ENCODE measurements around the gene LAIR2. TPM values are rescaled to one million over a fixed set of nuclear protein-coding genes. Genes with fewer than 3 reads are reported as not detected.

Gene LAIR2
- total and polyA plus RNA-seq, 10 of the 15 experiments (the other 5 are each of a cell fraction or from before 2014, with no cell fraction given): not detected

DNA sequence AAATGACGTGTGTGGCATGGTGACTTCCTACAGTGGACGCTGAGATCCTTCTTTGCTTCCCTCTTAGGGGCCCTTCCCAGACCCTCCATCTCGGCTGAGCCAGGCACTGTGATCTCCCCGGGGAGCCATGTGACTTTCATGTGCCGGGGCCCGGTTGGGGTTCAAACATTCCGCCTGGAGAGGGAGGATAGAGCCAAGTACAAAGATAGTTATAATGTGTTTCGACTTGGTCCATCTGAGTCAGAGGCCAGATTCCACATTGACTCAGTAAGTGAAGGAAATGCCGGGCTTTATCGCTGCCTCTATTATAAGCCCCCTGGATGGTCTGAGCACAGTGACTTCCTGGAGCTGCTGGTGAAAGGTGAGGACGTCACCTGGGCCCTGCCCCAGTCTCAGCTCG is 5.2 kb downstream of the LAIR2 start:
- Histone ChIP-seq H3K9ac (ENCODE audit: control insufficient read depth, insufficient read depth, low read length) (no peak overlapping the region), H3K9me3 (replicated peaks; ENCODE audit: control insufficient read depth, insufficient read depth, low read length) (no peaks in the 10 kb centered on the region; the same call in 2 of the 3 replicates), H3K36me3 (ENCODE audit: control insufficient read depth in 2 of 2, insufficient read depth in 2 of 2, low read length in 1 of 2) (no peaks in the 10 kb centered on the region), H3K27ac (ENCODE audit: control insufficient read depth, insufficient read depth) (no peak overlapping the region), H2AFZ (ENCODE audit: control insufficient read depth, low read depth, low read length) (no peak overlapping the region), H3K79me2 (ENCODE audit: control insufficient read depth, insufficient read depth, low read length) (no peaks in the 10 kb centered on the region), H4K20me1 (ENCODE audit: control insufficient read depth, insufficient read depth) (no peaks in the 10 kb centered on the region), H3K27me3 (replicated peaks in 1 of 2; ENCODE audit: control insufficient read depth in 2 of 2, insufficient read depth in 2 of 2, low read length in 1 of 2) (no peaks in the 10 kb centered on the region), H3K4me1 (ENCODE audit: control insufficient read depth, insufficient read depth, low read length) (peaks cover 8% of the 10 kb centered on the region), H3K4me3 (no peak overlapping the region), H3K4me2 (ENCODE audit: control insufficient read depth, insufficient read depth) (no peak overlapping the region)
- in situ Hi-C loops (cut with MboI): no loop called here
- FAIRE-seq: no peak
- intact Hi-C loops (cut with micrococcal nuclease; ENCODE audit: unreplicated experiment): no loop called here
- BruUV-seq (replicated peaks): no TSS peak
- ChIA-PET POLR2A (no interaction called here), RAD21 (ENCODE audit: unreplicated experiment) (no interaction called here), CTCF (interaction anchor here (0.6 to 1.2 kb wide), 3 partner anchors 10 to 167 kb away, joined by 3 to 4 read pairs (median 3); no protein-coding TSS in a partner anchor), SMC1A (ENCODE audit: uncharacterized antibody, unreplicated experiment) (no interaction called here)
- DNase-seq (ENCODE audit: low read depth, low spot score): no peak
- TF ChIP-seq EGR1 (IDR thresholded peaks at IDR 0.05; ENCODE audit: borderline replicate concordance in 1 of 2, low read depth in 2 of 2, low read length in 2 of 2) (no peak), TCF12 (IDR thresholded peaks at IDR 0.05; ENCODE audit: low read depth, low read length) (no peak), SMAD1 (IDR thresholded peaks at IDR 0.05; ENCODE audit: low read depth, partially characterized antibody) (no peak), GATAD2B (conservative IDR thresholded peaks at IDR 0.05; ENCODE audit: low read depth) (no peak), BACH1 (IDR thresholded peaks at IDR 0.05; ENCODE audit: borderline replicate concordance) (no peak), IKZF1 (conservative IDR thresholded peaks at IDR 0.05) (no peak), MTA2 (IDR thresholded peaks at IDR 0.05; ENCODE audit: low read depth) (no peak), WRNIP1 (IDR thresholded peaks at IDR 0.05; ENCODE audit: borderline replicate concordance, low read depth, low read length) (no peak), SIX5 (IDR thresholded peaks at IDR 0.05; ENCODE audit: low read depth, low read length, severe bottlenecking) (no peak)
- TF ChIP-seq, protein P1, sequence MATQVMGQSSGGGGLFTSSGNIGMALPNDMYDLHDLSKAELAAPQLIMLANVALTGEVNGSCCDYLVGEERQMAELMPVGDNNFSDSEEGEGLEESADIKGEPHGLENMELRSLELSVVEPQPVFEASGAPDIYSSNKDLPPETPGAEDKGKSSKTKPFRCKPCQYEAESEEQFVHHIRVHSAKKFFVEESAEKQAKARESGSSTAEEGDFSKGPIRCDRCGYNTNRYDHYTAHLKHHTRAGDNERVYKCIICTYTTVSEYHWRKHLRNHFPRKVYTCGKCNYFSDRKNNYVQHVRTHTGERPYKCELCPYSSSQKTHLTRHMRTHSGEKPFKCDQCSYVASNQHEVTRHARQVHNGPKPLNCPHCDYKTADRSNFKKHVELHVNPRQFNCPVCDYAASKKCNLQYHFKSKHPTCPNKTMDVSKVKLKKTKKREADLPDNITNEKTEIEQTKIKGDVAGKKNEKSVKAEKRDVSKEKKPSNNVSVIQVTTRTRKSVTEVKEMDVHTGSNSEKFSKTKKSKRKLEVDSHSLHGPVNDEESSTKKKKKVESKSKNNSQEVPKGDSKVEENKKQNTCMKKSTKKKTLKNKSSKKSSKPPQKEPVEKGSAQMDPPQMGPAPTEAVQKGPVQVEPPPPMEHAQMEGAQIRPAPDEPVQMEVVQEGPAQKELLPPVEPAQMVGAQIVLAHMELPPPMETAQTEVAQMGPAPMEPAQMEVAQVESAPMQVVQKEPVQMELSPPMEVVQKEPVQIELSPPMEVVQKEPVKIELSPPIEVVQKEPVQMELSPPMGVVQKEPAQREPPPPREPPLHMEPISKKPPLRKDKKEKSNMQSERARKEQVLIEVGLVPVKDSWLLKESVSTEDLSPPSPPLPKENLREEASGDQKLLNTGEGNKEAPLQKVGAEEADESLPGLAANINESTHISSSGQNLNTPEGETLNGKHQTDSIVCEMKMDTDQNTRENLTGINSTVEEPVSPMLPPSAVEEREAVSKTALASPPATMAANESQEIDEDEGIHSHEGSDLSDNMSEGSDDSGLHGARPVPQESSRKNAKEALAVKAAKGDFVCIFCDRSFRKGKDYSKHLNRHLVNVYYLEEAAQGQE (IDR thresholded peaks at IDR 0.05; ENCODE audit: low read depth, low read length): no peak
- TF ChIP-seq, protein P2, sequence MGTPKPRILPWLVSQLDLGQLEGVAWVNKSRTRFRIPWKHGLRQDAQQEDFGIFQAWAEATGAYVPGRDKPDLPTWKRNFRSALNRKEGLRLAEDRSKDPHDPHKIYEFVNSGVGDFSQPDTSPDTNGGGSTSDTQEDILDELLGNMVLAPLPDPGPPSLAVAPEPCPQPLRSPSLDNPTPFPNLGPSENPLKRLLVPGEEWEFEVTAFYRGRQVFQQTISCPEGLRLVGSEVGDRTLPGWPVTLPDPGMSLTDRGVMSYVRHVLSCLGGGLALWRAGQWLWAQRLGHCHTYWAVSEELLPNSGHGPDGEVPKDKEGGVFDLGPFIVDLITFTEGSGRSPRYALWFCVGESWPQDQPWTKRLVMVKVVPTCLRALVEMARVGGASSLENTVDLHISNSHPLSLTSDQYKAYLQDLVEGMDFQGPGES (IDR thresholded peaks at IDR 0.05): no peak
- TF ChIP-seq, protein P3, sequence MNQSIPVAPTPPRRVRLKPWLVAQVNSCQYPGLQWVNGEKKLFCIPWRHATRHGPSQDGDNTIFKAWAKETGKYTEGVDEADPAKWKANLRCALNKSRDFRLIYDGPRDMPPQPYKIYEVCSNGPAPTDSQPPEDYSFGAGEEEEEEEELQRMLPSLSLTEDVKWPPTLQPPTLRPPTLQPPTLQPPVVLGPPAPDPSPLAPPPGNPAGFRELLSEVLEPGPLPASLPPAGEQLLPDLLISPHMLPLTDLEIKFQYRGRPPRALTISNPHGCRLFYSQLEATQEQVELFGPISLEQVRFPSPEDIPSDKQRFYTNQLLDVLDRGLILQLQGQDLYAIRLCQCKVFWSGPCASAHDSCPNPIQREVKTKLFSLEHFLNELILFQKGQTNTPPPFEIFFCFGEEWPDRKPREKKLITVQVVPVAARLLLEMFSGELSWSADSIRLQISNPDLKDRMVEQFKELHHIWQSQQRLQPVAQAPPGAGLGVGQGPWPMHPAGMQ (IDR thresholded peaks at IDR 0.05; ENCODE audit: borderline replicate concordance): no peak
- TF ChIP-seq, protein P4, sequence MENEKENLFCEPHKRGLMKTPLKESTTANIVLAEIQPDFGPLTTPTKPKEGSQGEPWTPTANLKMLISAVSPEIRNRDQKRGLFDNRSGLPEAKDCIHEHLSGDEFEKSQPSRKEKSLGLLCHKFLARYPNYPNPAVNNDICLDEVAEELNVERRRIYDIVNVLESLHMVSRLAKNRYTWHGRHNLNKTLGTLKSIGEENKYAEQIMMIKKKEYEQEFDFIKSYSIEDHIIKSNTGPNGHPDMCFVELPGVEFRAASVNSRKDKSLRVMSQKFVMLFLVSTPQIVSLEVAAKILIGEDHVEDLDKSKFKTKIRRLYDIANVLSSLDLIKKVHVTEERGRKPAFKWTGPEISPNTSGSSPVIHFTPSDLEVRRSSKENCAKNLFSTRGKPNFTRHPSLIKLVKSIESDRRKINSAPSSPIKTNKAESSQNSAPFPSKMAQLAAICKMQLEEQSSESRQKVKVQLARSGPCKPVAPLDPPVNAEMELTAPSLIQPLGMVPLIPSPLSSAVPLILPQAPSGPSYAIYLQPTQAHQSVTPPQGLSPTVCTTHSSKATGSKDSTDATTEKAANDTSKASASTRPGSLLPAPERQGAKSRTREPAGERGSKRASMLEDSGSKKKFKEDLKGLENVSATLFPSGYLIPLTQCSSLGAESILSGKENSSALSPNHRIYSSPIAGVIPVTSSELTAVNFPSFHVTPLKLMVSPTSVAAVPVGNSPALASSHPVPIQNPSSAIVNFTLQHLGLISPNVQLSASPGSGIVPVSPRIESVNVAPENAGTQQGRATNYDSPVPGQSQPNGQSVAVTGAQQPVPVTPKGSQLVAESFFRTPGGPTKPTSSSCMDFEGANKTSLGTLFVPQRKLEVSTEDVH (IDR thresholded peaks at IDR 0.05; ENCODE audit: low read depth, partially characterized antibody): no peak
- TF ChIP-seq, protein P5, sequence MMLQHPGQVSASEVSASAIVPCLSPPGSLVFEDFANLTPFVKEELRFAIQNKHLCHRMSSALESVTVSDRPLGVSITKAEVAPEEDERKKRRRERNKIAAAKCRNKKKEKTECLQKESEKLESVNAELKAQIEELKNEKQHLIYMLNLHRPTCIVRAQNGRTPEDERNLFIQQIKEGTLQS (IDR thresholded peaks at IDR 0.05; ENCODE audit: borderline replicate concordance, extremely low read depth, low read depth, low read length): no peak
- no peak for ATAC-seq
- WGBS (ENCODE audit: insufficient coverage, insufficient replicate concordance, low lambda C conversion rate, missing lambda C conversion rate): 31% methylated on average over 12 of the region's 12 CpGs
